Fibroblast of lung (primary cell): ENCODE measurements around the gene ZNRF3. TPM values are rescaled to one million over a fixed set of nuclear protein-coding genes. Genes with fewer than 3 reads are reported as not detected.

Experiments
- DNase-seq, 2 donors: peaks; one replicate each; pipeline versions ENCODE4 v3.0.0 to v3.0.0-alpha.2; 2010; ENCODE audit warnings: low read depth in 2 of 2
- H2AFZ ChIP-seq: 2 replicates; pipeline ENCODE4 v1.5.1; 2012; ENCODE audit warnings: low read length, control low read depth, inconsistent platforms
- H3K27ac ChIP-seq: 2 replicates; pipeline ENCODE4 v1.5.1; 2011; ENCODE audit warnings: low read length, control low read depth; ENCODE audit not compliant: insufficient read depth
- H3K27me3 ChIP-seq: 2 replicates; pipeline ENCODE4 v1.5.1; 2011; ENCODE audit warnings: mild to moderate bottlenecking, low read length; ENCODE audit not compliant: control insufficient read depth, insufficient read depth
- H3K36me3 ChIP-seq: 2 replicates; pipeline ENCODE4 v1.5.1; 2011; ENCODE audit warnings: low read length; ENCODE audit not compliant: control insufficient read depth, insufficient read depth
- H3K4me1 ChIP-seq: 2 replicates; pipeline ENCODE4 v1.5.1; 2011; ENCODE audit warnings: low read length; ENCODE audit not compliant: control insufficient read depth, insufficient read depth; ENCODE audit errors: extremely low read depth
- H3K4me2 ChIP-seq: 2 replicates; pipeline ENCODE4 v1.5.1; 2011; ENCODE audit warnings: low read length, control low read depth; ENCODE audit not compliant: insufficient read depth; ENCODE audit errors: extremely low read depth
- H3K4me3 ChIP-seq, 4 experiments: fragments of 200-600 bp in 1 of 4; sonication (generic) in 1 of 4; replicated peaks in 1 of 4; 2 replicates each; pipeline ENCODE4 v1.5.1; 2011 to 2016; ENCODE audit warnings: low read length in 4 of 4, low read depth in 3 of 4, mild to moderate bottlenecking in 3 of 4, control low read depth in 2 of 4, inconsistent platforms in 1 of 4, mixed read lengths in 1 of 4; ENCODE audit not compliant: insufficient read depth in 1 of 4; ENCODE audit errors: control extremely low read depth in 1 of 4
- H3K79me2 ChIP-seq: 2 replicates; pipeline ENCODE4 v1.5.1; 2012; ENCODE audit warnings: mild to moderate bottlenecking, low read length, inconsistent platforms; ENCODE audit not compliant: control insufficient read depth, insufficient read depth
- H3K9ac ChIP-seq: 2 replicates; pipeline ENCODE4 v1.5.1; 2011; ENCODE audit warnings: mild to moderate bottlenecking, low read length, control low read depth; ENCODE audit not compliant: insufficient read depth
- H3K9me3 ChIP-seq: 2 replicates; pipeline ENCODE4 v1.5.1; 2012; ENCODE audit warnings: low read depth, low read length; ENCODE audit not compliant: control insufficient read depth, insufficient read depth
- H4K20me1 ChIP-seq: 2 replicates; pipeline ENCODE4 v1.5.1; 2011; ENCODE audit warnings: low read length; ENCODE audit not compliant: control insufficient read depth, insufficient read depth; ENCODE audit errors: extremely low read depth
- CTCF ChIP-seq, 2 donors: IDR thresholded peaks in 1 of 2; conservative IDR thresholded peaks in 1 of 2; 1 replicate in 1 of 2; 2 replicates in 1 of 2; pipeline ENCODE4 v1.5.1; 2011 to 2012; ENCODE audit warnings: low read length in 2 of 2, control low read depth in 1 of 2, inconsistent platforms in 1 of 2, low read depth in 1 of 2, mild to moderate bottlenecking in 1 of 2
- EZH2 ChIP-seq: IDR thresholded peaks from 2 replicates; pipeline ENCODE4 v1.5.1; 2012; ENCODE audit warnings: low read length, control low read depth, mild to moderate bottlenecking; ENCODE audit errors: missing control alignments
- polyA plus RNA-seq, 2 donors: library from polyadenylated mRNA; depleted of rRNA in 1 of 2; stranded (reverse) in 1 of 2; unstranded in 1 of 2; fragments of >200 nt; gene quantifications; 2 replicates each; pipeline ENCODE4 v1.2.1, GENCODE V29; 2011 to 2012; ENCODE audit warnings: missing spikeins in 1 of 2
- total RNA-seq: library from RNA; depleted of rRNA; stranded (reverse); fragments of >200 nt; gene quantifications from 2 replicates; pipeline ENCODE4 v1.2.1, GENCODE V29; 2014

ZNRF3 gene
- total and polyA plus RNA-seq, 2 donors (not counting 1 experiment from before 2014, with no cell fraction given): 1.1 to 2.6 TPM

- Histone ChIP-seq H4K20me1 (no peaks in the 10 kb centered on the region), H3K4me1 (peaks cover 6% of the 10 kb centered on the region), H3K36me3 (no peaks in the 10 kb centered on the region), H3K9ac (no peak overlapping the region), H3K4me3 (no peak overlapping the region), H3K4me2 (no peak overlapping the region), H2AFZ (no peak overlapping the region), H3K79me2 (no peaks in the 10 kb centered on the region), H3K9me3 (no peaks in the 10 kb centered on the region), H3K27ac (no peak overlapping the region), H3K27me3 (no peaks in the 10 kb centered on the region)
- DNase-seq: peak in 1 of 2 donors; percentile 33
- TF ChIP-seq EZH2: no peak
- TF ChIP-seq CTCF (conservative IDR thresholded peaks at IDR 0.05 in 1 of 2, IDR thresholded peaks at IDR 0.05 in 1 of 2; ENCODE audit: low read depth in 1 of 2, low read length in 2 of 2): no peak
Measured at GRCh38 chr22:28973352-28973751, 90.0 kb downstream of the ZNRF3 start.

DNA sequence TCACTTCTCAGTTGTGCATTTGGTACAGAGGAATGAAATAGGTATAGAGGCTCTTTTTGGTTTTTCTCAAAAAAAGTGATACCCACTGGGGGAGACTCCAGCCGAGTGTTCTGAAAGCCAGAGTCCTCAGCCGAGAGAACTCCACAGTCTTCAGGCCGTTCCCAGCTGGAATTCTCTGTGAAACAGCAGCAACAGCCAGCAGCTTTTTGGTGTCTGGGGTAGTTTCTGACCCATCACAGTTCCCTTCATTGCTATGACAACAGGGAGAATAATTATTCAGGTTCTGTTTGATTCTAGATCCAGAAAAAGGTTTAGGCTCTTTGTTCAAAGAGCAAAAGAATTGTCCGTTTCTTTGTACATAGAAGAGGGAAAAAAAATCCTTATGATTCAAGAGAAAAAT lies 93.7 kb downstream of the ZNRF3 start:
- H3K36me3 ChIP-seq: no peaks in the 10 kb centered on the region
- H4K20me1 ChIP-seq: no peaks in the 10 kb centered on the region
- DNase-seq: peak in 1 of 2 donors; percentile 35
- H3K4me3 ChIP-seq: peak overlapping the region; percentile 11 to 47 (median 14)
- H3K4me2 ChIP-seq: peak overlapping the region; percentile 92
- peaks cover 6% of the 10 kb centered on the region for H3K4me1 ChIP-seq
- no peaks in the 10 kb centered on the region for H3K27me3 ChIP-seq
- H3K79me2 ChIP-seq: no peaks in the 10 kb centered on the region
- no peaks in the 10 kb centered on the region for H3K9me3 ChIP-seq
- peak overlapping the region; percentile 38 for H3K9ac ChIP-seq
- H2AFZ ChIP-seq: peak overlapping the region; percentile 10
- H3K27ac ChIP-seq: peak overlapping the region; percentile 34
- no peak for TF ChIP-seq EZH2
- no peak for TF ChIP-seq CTCF (conservative IDR thresholded peaks at IDR 0.05 in 1 of 2, IDR thresholded peaks at IDR 0.05 in 1 of 2; ENCODE audit: low read depth in 1 of 2, low read length in 2 of 2)

DNA sequence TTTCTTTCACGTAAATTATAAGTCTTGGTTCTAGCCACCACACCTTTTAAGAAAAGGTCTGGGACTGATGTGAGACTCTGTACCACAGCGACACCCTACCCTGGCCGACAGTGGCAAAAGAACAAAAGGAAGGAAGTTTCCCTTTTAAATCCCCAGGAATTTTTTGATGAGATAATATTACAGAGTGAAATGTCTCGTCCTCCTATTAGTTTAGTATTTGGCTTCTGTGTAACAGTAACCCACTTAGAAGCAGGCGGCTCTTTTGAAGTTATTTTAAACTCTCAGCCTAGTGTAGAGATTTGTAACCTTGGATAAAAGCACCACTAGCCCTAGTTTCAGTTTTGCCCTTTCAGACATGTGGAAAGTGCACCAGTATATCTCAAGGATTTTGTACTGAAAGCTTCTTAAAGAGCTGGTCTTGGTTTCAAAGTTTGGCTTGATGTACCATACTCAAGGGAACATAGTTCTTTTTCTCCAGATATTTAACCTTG lies 94.2 kb downstream of the ZNRF3 start:
- peak; percentile 30 to 55 for DNase-seq
- Histone ChIP-seq H3K27ac (no peak overlapping the region), H2AFZ (peak overlapping the region; percentile 10)

More for the DNA sequence above, 94.2 kb downstream of the ZNRF3 start:
- Histone ChIP-seq H3K9ac (no peak overlapping the region), H3K36me3 (no peaks in the 10 kb centered on the region), H4K20me1 (no peaks in the 10 kb centered on the region), H3K4me3 (peak overlapping the region in 3 of 4 experiments; percentile 14 to 47 (median 27)), H3K4me1 (peaks cover 6% of the 10 kb centered on the region), H3K27me3 (no peaks in the 10 kb centered on the region), H3K4me2 (peak overlapping the region; percentile 92), H3K79me2 (no peaks in the 10 kb centered on the region), H3K9me3 (no peaks in the 10 kb centered on the region)
- TF ChIP-seq CTCF (conservative IDR thresholded peaks at IDR 0.05 in 1 of 2, IDR thresholded peaks at IDR 0.05 in 1 of 2; ENCODE audit: low read depth in 1 of 2, low read length in 2 of 2) (no peak), EZH2 (no peak)
